GM23338 (cell line): ENCODE results near the gene PPP1R14B. TPM values are rescaled to one million over a fixed set of nuclear protein-coding genes. Genes with fewer than 3 reads are reported as not detected.

Experiments used
- ATAC-seq: fragments of 200-7000 bp; cut with Tn5 transposase; 3 replicates; pipeline ENCODE4 v1.9.1; 2020
- DNase-seq: peaks from one replicate; pipeline ENCODE4 v3.0.0-alpha.2; 2015; ENCODE audit warnings: low spot score
- H2AFZ ChIP-seq: fragments of 200-600 bp; sonication (generic); 2 replicates; pipeline ENCODE4 v1.8.0; 2016; ENCODE audit warnings: antibody characterized with exemption, mild to moderate bottlenecking, moderate library complexity
- H3F3A ChIP-seq: fragments of 200-600 bp; sonication (generic); replicated peaks from 2 replicates; pipeline ENCODE4 v1.8.0; 2017; ENCODE audit warnings: antibody characterized with exemption, mixed run types, low read depth
- H3K27ac ChIP-seq: fragments of 200-600 bp; sonication (generic); 2 replicates; pipeline ENCODE4 v1.6.1; 2016; ENCODE audit warnings: low read depth
- H3K27me3 ChIP-seq: fragments of 200-600 bp; sonication (generic); 2 replicates; pipeline ENCODE4 v1.8.0; 2016; ENCODE audit warnings: mild to moderate bottlenecking, mixed run types, moderate library complexity; ENCODE audit not compliant: insufficient read depth
- H3K36me3 ChIP-seq: fragments of 200-600 bp; sonication (generic); 2 replicates; pipeline ENCODE4 v1.8.0; 2016; ENCODE audit warnings: mild to moderate bottlenecking; ENCODE audit not compliant: insufficient read depth
- H3K4me1 ChIP-seq: fragments of 200-600 bp; sonication (generic); 2 replicates; pipeline ENCODE4 v1.8.0; 2016; ENCODE audit warnings: mild to moderate bottlenecking, moderate library complexity; ENCODE audit not compliant: insufficient read depth
- H3K4me2 ChIP-seq: fragments of 200-600 bp; sonication (generic); 2 replicates; pipeline ENCODE4 v1.7.1; 2017; ENCODE audit warnings: mixed run types
- H3K4me3 ChIP-seq: fragments of 200-600 bp; sonication (generic); 2 replicates; pipeline ENCODE4 v1.6.1; 2016; ENCODE audit warnings: mixed run types
- H3K79me2 ChIP-seq: fragments of 200-600 bp; sonication (generic); replicated peaks from 2 replicates; pipeline ENCODE4 v1.8.0; 2017; ENCODE audit warnings: mild to moderate bottlenecking; ENCODE audit not compliant: insufficient read depth
- H3K9me2 ChIP-seq: fragments of 200-600 bp; sonication (generic); 2 replicates; pipeline ENCODE4 v1.8.0; 2017; ENCODE audit not compliant: insufficient read depth
- H4K20me1 ChIP-seq: fragments of 200-600 bp; sonication (generic); replicated peaks from 2 replicates; pipeline ENCODE4 v1.8.0; 2017; ENCODE audit warnings: mild to moderate bottlenecking; ENCODE audit not compliant: insufficient read depth
- H3K27ac Mint-ChIP-seq: 2 replicates; pipeline ENCODE4 v1.8.0; 2020; ENCODE audit warnings: inconsistent platforms, mild to moderate bottlenecking, moderate library complexity, mixed read lengths
- H3K27me3 Mint-ChIP-seq: 3 replicates; pipeline ENCODE4 v1.8.0; 2022; ENCODE audit warnings: low read depth, mild to moderate bottlenecking, moderate library complexity, mixed read lengths, inconsistent platforms; ENCODE audit not compliant: insufficient read depth, poor library complexity
- H3K36me3 Mint-ChIP-seq: 3 replicates; pipeline ENCODE4 v1.8.0; 2021; ENCODE audit warnings: low read depth, mild to moderate bottlenecking, inconsistent platforms, moderate library complexity, mixed read lengths
- H3K4me1 Mint-ChIP-seq: 3 replicates; pipeline ENCODE4 v1.8.0; 2020; ENCODE audit warnings: mild to moderate bottlenecking, inconsistent platforms, mixed read lengths
- H3K4me3 Mint-ChIP-seq: 3 replicates; pipeline ENCODE4 v1.8.0; 2021; ENCODE audit warnings: moderate library complexity, mild to moderate bottlenecking, inconsistent platforms, mixed read lengths
- H3K9me3 Mint-ChIP-seq: 3 replicates; pipeline ENCODE4 v1.8.0; 2020; ENCODE audit warnings: moderate library complexity, mild to moderate bottlenecking, inconsistent platforms, mixed read lengths
- CREB1 ChIP-seq: fragments of 250-450 bp; sonication (Bioruptor Pico); IDR thresholded peaks from 2 replicates; pipeline ENCODE4 v1.5.0; 2020; ENCODE audit warnings: low read depth, mild to moderate bottlenecking, moderate library complexity
- EZH2 ChIP-seq: fragments of 200-600 bp; sonication (generic); IDR thresholded peaks from one replicate; pipeline ENCODE4 v1.8.0; 2017; ENCODE audit warnings: antibody characterized with exemption, mild to moderate bottlenecking, low read depth; ENCODE audit not compliant: unreplicated experiment
- EZH2phosphoT487 ChIP-seq: fragments of 200-600 bp; sonication (generic); IDR thresholded peaks from one replicate; pipeline ENCODE4 v1.8.1; 2018; ENCODE audit warnings: antibody characterized with exemption; ENCODE audit not compliant: unreplicated experiment
- JUNB ChIP-seq: IDR thresholded peaks from one replicate; pipeline ENCODE4 v1.6.1; 2016; ENCODE audit warnings: antibody characterized with exemption; ENCODE audit not compliant: unreplicated experiment
- NANOG ChIP-seq: IDR thresholded peaks from 2 replicates; pipeline ENCODE4 v1.6.1; 2016; ENCODE audit warnings: antibody characterized with exemption, borderline replicate concordance
- POLR2AphosphoS5 ChIP-seq: IDR thresholded peaks from 2 replicates; pipeline ENCODE4 v1.6.1; 2016; ENCODE audit warnings: antibody characterized with exemption, low read depth
- STAT1 ChIP-seq: IDR thresholded peaks from one replicate; pipeline ENCODE4 v1.6.1; 2016; ENCODE audit warnings: antibody characterized with exemption; ENCODE audit not compliant: unreplicated experiment
- ZNF114 ChIP-seq: fragments of 250-450 bp; sonication (Bioruptor Pico); IDR thresholded peaks from 2 replicates; pipeline ENCODE4 v1.5.0; 2020; ENCODE audit warnings: mild to moderate bottlenecking, moderate library complexity
- ZNF331 ChIP-seq: fragments of 250-450 bp; sonication (Bioruptor Pico); IDR thresholded peaks from 2 replicates; pipeline ENCODE4 v1.5.0; 2020; ENCODE audit warnings: low read depth, mild to moderate bottlenecking, moderate library complexity
- polyA plus RNA-seq: library from polyadenylated mRNA; unstranded; fragments of >200 nt; fragmentation: Nextera tagmentation; extraction: Ambion mirVana; gene quantifications from 2 replicates; pipeline ENCODE4 v1.2.1, GENCODE V29; 2016
- total RNA-seq: library from RNA; depleted of rRNA; stranded (reverse); fragments of >200 nt; shearing (Covaris generic); gene quantifications from 2 replicates; pipeline ENCODE4 v1.2.3, GENCODE V29; 2014
- TF ChIP-seq, protein P1 (sequence below): IDR thresholded peaks from 2 replicates; pipeline ENCODE4 v1.6.1; 2016; ENCODE audit warnings: antibody characterized with exemption
- TF ChIP-seq, protein P2 (sequence below), 2 experiments: fragments of 200-600 bp in 1 of 2; sonication (generic) in 1 of 2; conservative IDR thresholded peaks; 2 replicates each; pipeline versions ENCODE4 v1.5.1 to v1.6.1; 2016 to 2017; ENCODE audit warnings: antibody characterized with exemption in 2 of 2, low read depth in 2 of 2, mild to moderate bottlenecking in 2 of 2, moderate library complexity in 1 of 2
- TF ChIP-seq, protein P3 (sequence below): fragments of 250-450 bp; sonication (Bioruptor Pico); IDR thresholded peaks from 2 replicates; pipeline ENCODE4 v1.5.0; 2020; ENCODE audit warnings: mild to moderate bottlenecking, moderate library complexity
- TF ChIP-seq, protein P4 (sequence below): IDR thresholded peaks from one replicate; pipeline ENCODE4 v1.6.1; 2018; ENCODE audit warnings: antibody characterized with exemption; ENCODE audit not compliant: unreplicated experiment

The PPP1R14B gene
- total and polyA plus RNA-seq, 2 experiments from 2014 or later: 250 to 315 TPM

DNA sequence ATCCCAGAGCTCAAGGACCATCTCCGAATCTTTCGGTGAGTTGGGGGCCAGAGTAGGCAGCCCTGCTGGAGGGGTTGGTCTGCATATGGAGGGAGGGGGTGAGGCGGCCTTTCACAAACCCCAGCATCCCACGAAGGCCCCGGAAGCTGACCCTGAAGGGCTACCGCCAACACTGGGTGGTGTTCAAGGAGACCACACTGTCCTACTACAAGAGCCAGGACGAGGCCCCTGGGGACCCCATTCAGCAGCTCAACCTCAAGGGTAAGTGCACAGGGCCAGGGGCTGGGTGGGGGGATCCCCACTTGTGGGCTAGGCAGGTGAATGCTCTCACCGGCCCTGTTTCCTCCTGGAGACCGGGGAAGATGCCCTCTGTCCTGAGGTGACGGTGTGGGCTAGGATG lies 27.0 kb downstream of the PPP1R14B start:
- Mint-ChIP-seq H3K9me3 (no peaks in the 10 kb centered on the region), H3K27me3 (peaks cover 5% of the 10 kb centered on the region), H3K36me3 (peaks cover 7% of the 10 kb centered on the region; the same call in 2 of the 3 replicates), H3K4me3 (no peak overlapping the region), H3K4me1 (peaks cover 4% of the 10 kb centered on the region; the same call in 1 of the 3 replicates), H3K27ac (no peak overlapping the region)
- H2AFZ ChIP-seq: no peak overlapping the region
- DNase-seq (no peak), ATAC-seq (no peak)
- no peak overlapping the region for H3K4me3 ChIP-seq
- no peaks in the 10 kb centered on the region for H3K27me3 ChIP-seq
- H3K4me1 ChIP-seq: no peaks in the 10 kb centered on the region
- no peaks in the 10 kb centered on the region for H4K20me1 ChIP-seq
- no peaks in the 10 kb centered on the region for H3K79me2 ChIP-seq
- H3K9me2 ChIP-seq: no peaks in the 10 kb centered on the region
- no peak overlapping the region for H3K4me2 ChIP-seq
- TF ChIP-seq ZNF114 (no peak), ZNF331 (CRISPR knock-in tag) (no peak), POLR2AphosphoS5 (no peak), EZH2 (no peak), EZH2phosphoT487 (no peak), NANOG (no peak), JUNB (no peak), CREB1 (CRISPR knock-in tag) (no peak), STAT1 (no peak)
- TF ChIP-seq, protein P1, sequence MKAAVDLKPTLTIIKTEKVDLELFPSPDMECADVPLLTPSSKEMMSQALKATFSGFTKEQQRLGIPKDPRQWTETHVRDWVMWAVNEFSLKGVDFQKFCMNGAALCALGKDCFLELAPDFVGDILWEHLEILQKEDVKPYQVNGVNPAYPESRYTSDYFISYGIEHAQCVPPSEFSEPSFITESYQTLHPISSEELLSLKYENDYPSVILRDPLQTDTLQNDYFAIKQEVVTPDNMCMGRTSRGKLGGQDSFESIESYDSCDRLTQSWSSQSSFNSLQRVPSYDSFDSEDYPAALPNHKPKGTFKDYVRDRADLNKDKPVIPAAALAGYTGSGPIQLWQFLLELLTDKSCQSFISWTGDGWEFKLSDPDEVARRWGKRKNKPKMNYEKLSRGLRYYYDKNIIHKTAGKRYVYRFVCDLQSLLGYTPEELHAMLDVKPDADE: no peak
- TF ChIP-seq, protein P2, sequence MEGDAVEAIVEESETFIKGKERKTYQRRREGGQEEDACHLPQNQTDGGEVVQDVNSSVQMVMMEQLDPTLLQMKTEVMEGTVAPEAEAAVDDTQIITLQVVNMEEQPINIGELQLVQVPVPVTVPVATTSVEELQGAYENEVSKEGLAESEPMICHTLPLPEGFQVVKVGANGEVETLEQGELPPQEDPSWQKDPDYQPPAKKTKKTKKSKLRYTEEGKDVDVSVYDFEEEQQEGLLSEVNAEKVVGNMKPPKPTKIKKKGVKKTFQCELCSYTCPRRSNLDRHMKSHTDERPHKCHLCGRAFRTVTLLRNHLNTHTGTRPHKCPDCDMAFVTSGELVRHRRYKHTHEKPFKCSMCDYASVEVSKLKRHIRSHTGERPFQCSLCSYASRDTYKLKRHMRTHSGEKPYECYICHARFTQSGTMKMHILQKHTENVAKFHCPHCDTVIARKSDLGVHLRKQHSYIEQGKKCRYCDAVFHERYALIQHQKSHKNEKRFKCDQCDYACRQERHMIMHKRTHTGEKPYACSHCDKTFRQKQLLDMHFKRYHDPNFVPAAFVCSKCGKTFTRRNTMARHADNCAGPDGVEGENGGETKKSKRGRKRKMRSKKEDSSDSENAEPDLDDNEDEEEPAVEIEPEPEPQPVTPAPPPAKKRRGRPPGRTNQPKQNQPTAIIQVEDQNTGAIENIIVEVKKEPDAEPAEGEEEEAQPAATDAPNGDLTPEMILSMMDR (conservative IDR thresholded peaks at IDR 0.05; ENCODE audit: low read depth in 2 of 2): no peak
- TF ChIP-seq, protein P3, sequence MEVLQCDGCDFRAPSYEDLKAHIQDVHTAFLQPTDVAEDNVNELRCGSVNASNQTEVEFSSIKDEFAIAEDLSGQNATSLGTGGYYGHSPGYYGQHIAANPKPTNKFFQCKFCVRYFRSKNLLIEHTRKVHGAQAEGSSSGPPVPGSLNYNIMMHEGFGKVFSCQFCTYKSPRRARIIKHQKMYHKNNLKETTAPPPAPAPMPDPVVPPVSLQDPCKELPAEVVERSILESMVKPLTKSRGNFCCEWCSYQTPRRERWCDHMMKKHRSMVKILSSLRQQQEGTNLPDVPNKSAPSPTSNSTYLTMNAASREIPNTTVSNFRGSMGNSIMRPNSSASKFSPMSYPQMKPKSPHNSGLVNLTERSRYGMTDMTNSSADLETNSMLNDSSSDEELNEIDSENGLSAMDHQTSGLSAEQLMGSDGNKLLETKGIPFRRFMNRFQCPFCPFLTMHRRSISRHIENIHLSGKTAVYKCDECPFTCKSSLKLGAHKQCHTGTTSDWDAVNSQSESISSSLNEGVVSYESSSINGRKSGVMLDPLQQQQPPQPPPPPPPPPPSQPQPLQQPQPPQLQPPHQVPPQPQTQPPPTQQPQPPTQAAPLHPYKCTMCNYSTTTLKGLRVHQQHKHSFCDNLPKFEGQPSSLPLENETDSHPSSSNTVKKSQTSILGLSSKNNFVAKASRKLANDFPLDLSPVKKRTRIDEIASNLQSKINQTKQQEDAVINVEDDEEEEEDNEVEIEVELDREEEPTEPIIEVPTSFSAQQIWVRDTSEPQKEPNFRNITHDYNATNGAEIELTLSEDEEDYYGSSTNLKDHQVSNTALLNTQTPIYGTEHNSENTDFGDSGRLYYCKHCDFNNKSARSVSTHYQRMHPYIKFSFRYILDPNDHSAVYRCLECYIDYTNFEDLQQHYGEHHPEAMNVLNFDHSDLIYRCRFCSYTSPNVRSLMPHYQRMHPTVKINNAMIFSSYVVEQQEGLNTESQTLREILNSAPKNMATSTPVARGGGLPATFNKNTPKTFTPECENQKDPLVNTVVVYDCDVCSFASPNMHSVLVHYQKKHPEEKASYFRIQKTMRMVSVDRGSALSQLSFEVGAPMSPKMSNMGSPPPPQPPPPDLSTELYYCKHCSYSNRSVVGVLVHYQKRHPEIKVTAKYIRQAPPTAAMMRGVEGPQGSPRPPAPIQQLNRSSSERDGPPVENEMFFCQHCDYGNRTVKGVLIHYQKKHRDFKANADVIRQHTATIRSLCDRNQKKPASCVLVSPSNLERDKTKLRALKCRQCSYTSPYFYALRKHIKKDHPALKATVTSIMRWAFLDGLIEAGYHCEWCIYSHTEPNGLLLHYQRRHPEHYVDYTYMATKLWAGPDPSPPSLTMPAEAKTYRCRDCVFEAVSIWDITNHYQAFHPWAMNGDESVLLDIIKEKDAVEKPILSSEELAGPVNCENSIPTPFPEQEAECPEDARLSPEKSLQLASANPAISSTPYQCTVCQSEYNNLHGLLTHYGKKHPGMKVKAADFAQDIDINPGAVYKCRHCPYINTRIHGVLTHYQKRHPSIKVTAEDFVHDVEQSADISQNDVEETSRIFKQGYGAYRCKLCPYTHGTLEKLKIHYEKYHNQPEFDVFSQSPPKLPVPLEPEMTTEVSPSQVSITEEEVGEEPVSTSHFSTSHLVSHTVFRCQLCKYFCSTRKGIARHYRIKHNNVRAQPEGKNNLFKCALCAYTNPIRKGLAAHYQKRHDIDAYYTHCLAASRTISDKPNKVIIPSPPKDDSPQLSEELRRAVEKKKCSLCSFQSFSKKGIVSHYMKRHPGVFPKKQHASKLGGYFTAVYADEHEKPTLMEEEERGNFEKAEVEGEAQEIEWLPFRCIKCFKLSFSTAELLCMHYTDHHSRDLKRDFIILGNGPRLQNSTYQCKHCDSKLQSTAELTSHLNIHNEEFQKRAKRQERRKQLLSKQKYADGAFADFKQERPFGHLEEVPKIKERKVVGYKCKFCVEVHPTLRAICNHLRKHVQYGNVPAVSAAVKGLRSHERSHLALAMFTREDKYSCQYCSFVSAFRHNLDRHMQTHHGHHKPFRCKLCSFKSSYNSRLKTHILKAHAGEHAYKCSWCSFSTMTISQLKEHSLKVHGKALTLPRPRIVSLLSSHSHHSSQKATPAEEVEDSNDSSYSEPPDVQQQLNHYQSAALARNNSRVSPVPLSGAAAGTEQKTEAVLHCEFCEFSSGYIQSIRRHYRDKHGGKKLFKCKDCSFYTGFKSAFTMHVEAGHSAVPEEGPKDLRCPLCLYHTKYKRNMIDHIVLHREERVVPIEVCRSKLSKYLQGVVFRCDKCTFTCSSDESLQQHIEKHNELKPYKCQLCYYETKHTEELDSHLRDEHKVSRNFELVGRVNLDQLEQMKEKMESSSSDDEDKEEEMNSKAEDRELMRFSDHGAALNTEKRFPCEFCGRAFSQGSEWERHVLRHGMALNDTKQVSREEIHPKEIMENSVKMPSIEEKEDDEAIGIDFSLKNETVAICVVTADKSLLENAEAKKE (CRISPR knock-in tag): no peak
- TF ChIP-seq, protein P4, sequence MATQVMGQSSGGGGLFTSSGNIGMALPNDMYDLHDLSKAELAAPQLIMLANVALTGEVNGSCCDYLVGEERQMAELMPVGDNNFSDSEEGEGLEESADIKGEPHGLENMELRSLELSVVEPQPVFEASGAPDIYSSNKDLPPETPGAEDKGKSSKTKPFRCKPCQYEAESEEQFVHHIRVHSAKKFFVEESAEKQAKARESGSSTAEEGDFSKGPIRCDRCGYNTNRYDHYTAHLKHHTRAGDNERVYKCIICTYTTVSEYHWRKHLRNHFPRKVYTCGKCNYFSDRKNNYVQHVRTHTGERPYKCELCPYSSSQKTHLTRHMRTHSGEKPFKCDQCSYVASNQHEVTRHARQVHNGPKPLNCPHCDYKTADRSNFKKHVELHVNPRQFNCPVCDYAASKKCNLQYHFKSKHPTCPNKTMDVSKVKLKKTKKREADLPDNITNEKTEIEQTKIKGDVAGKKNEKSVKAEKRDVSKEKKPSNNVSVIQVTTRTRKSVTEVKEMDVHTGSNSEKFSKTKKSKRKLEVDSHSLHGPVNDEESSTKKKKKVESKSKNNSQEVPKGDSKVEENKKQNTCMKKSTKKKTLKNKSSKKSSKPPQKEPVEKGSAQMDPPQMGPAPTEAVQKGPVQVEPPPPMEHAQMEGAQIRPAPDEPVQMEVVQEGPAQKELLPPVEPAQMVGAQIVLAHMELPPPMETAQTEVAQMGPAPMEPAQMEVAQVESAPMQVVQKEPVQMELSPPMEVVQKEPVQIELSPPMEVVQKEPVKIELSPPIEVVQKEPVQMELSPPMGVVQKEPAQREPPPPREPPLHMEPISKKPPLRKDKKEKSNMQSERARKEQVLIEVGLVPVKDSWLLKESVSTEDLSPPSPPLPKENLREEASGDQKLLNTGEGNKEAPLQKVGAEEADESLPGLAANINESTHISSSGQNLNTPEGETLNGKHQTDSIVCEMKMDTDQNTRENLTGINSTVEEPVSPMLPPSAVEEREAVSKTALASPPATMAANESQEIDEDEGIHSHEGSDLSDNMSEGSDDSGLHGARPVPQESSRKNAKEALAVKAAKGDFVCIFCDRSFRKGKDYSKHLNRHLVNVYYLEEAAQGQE: no peak
- peaks cover 4% of the 10 kb centered on the region; the same call in 1 of the 2 replicates for H3K36me3 ChIP-seq
- H3F3A ChIP-seq: 0 out of 2 replicates have a peak, but pooled peaks cover 3% of the 10 kb centered on the region
- H3K27ac ChIP-seq: no peak overlapping the region
